ENCODE results near the gene TSPYL2. TPM values are rescaled to one million over a fixed set of nuclear protein-coding genes. Genes with fewer than 3 reads are reported as not detected.

Gene TSPYL2
- total and polyA plus RNA-seq, 2 of the 8 experiments (the other 6 are each of a cell fraction or from before 2014, with no cell fraction given), result 13.4 to 13.7 TPM

GRCh38 chrX:53047228-53047627 lies 34.9 kb upstream of the TSPYL2 start:
- no peak overlapping the region for H3K4ac ChIP-seq (replicated peaks; ENCODE audit: insufficient read length, low read depth, low read length)
- H4K91ac ChIP-seq (replicated peaks; ENCODE audit: insufficient read length, low read length), result no peak overlapping the region
- no peak overlapping the region for H2AK5ac ChIP-seq (ENCODE audit: low read depth, low read length)
- no peak for DNase-seq (ENCODE audit: low read depth in 1 of 2, low spot score in 2 of 2)
- no peak overlapping the region for H3K14ac ChIP-seq (ENCODE audit: insufficient read length)
- H3K9me3 ChIP-seq (ENCODE audit: insufficient read depth in 2 of 2, low read depth in 1 of 2, low read length in 1 of 2), result no peaks in the 10 kb centered on the region
- H3K9ac ChIP-seq (replicated peaks in 1 of 4; ENCODE audit: extremely low read depth in 1 of 4, low read depth in 3 of 4, low read length in 3 of 4), result no peak overlapping the region
- H2AFZ ChIP-seq (ENCODE audit: low read length), result no peak overlapping the region
- H4K8ac ChIP-seq (ENCODE audit: extremely low read depth, insufficient read depth, low read length), result no peak overlapping the region
- H3K4me2 ChIP-seq (ENCODE audit: insufficient read depth in 1 of 2, low read depth in 2 of 2, low read length in 2 of 2), result 0 out of 4 replicates have a peak overlapping the region, but pooled peaks of 1 of the 2 experiments have one; percentile 66
- H2BK12ac ChIP-seq (ENCODE audit: low read depth, low read length), result no peak overlapping the region
- H3K36me3 ChIP-seq (ENCODE audit: control insufficient read depth in 2 of 4, insufficient read depth in 4 of 4, low read length in 3 of 4), result no peaks in the 10 kb centered on the region
- no peak overlapping the region for H2BK5ac ChIP-seq (ENCODE audit: low read depth, low read length)
- TF ChIP-seq CTCF (IDR thresholded peaks at IDR 0.05; ENCODE audit: control extremely low read depth in 1 of 3, insufficient read depth in 1 of 3, low read depth in 1 of 3, low read length in 3 of 3) (peak in 2 of 3 experiments; percentile 15 to 21; a peak in 2 of 4 replicates), RAD21 (IDR thresholded peaks at IDR 0.05 in 1 of 2, conservative IDR thresholded peaks at IDR 0.05 in 1 of 2; ENCODE audit: low read depth in 2 of 2, low read length in 2 of 2) (peak in 1 of 2 experiments; percentile 15; a peak in 2 of 4 replicates), KDM1A (IDR thresholded peaks at IDR 0.05; ENCODE audit: borderline replicate concordance, low read length) (no peak)
- H3K23me2 ChIP-seq (ENCODE audit: low read depth, low read length), result peaks cover 4% of the 10 kb centered on the region; the same call in 1 of the 2 replicates
- peak overlapping the region in 1 of 4 experiments; percentile 53; a peak in 1 of 8 replicates for H3K4me3 ChIP-seq (ENCODE audit: extremely low read depth in 1 of 4, insufficient read depth in 2 of 4, low read depth in 3 of 4, low read length in 4 of 4)
- WGBS, 2 experiments (ENCODE audit: extremely low coverage in 1 of 2, insufficient coverage in 1 of 2, insufficient read length in 1 of 2, insufficient replicate concordance in 2 of 2, low coverage in 1 of 2, low lambda C conversion rate in 2 of 2, missing lambda C conversion rate in 1 of 2), result 76% methylated on average over 6 of the region's 6 CpGs; no CpG with 5 or more reads in 1 of the 2 experiments
- no peak overlapping the region for H2BK20ac ChIP-seq (ENCODE audit: low read length)
- H4K20me1 ChIP-seq (replicated peaks in 1 of 2; ENCODE audit: control insufficient read depth in 1 of 2, insufficient read depth in 2 of 2, low read length in 2 of 2), result no peaks in the 10 kb centered on the region
- POLR2A ChIA-PET (ENCODE audit: partially characterized antibody), result no interaction called here
- 0 out of 2 replicates have a peak, but pooled peaks cover 3% of the 10 kb centered on the region for H3K79me1 ChIP-seq (ENCODE audit: low read depth, low read length)
- peak; percentile 78 for FAIRE-seq
- H2BK15ac ChIP-seq (ENCODE audit: low read length), result no peak overlapping the region
- no peak overlapping the region for H3K18ac ChIP-seq (ENCODE audit: extremely low read depth, low read length)
- no peak overlapping the region for H3K27ac ChIP-seq (ENCODE audit: low read depth, low read length)
- no peak overlapping the region for H2BK120ac ChIP-seq (replicated peaks; ENCODE audit: low read depth, low read length)
- H3K79me2 ChIP-seq (ENCODE audit: control insufficient read depth in 1 of 2, insufficient read depth in 2 of 2, low read length in 2 of 2), result peaks cover 0 to 17% of the 10 kb centered on the region in 2 experiments; a peak in 3 of 4 replicates
- no peak overlapping the region for H4K5ac ChIP-seq (ENCODE audit: insufficient read length, low read depth, low read length)
- H3K4me1 ChIP-seq (replicated peaks in 1 of 4; ENCODE audit: control insufficient read depth in 3 of 4, insufficient read depth in 4 of 4, low read length in 3 of 4), result peaks cover 0 to 8% (median 1%) of the 10 kb centered on the region in 4 experiments; a peak in 2 of 7 replicates
- H3K27me3 ChIP-seq (replicated peaks in 1 of 4; ENCODE audit: control insufficient read depth in 3 of 4, extremely low read depth in 1 of 4, insufficient read depth in 3 of 4, low read length in 3 of 4), result no peaks in the 10 kb centered on the region
- CTCF ChIA-PET (ENCODE audit: partially characterized antibody), result interaction anchor here (0.7 kb wide), 2 partner anchors 9 to 47 kb away, joined by 3 to 5 read pairs; no protein-coding TSS in a partner anchor
- no peak overlapping the region for H3K56ac ChIP-seq (replicated peaks; ENCODE audit: insufficient read length, low read depth, low read length)
- H3K23ac ChIP-seq (ENCODE audit: insufficient read length), result no peak overlapping the region
